ENCODE results near the gene PROSER2.

Gene PROSER2

GRCh38 chr10:11823122-11823988 is at the start of gene PROSER2:
TSS of gene PROSER2 (plus strand) at chr10:11823356. CDS start at chr10:11852078, 28,722 bp downstream.
- DNase-seq: peak; percentile 4 to 25

- no peak for DNase-seq
Measured at GRCh38 chr10:11773761-11774441, 49.3 kb upstream of the PROSER2 start.

- no peak for DNase-seq
Measured at GRCh38 chr10:11775412-11775811, 47.7 kb upstream of the PROSER2 start.

GRCh38 chr10:11776080-11776479 is 47.1 kb upstream of the PROSER2 start:
- no peak for DNase-seq

GRCh38 chr10:11781114-11781513 is 42.0 kb upstream of the PROSER2 start:
- DNase-seq: no peak

DNA sequence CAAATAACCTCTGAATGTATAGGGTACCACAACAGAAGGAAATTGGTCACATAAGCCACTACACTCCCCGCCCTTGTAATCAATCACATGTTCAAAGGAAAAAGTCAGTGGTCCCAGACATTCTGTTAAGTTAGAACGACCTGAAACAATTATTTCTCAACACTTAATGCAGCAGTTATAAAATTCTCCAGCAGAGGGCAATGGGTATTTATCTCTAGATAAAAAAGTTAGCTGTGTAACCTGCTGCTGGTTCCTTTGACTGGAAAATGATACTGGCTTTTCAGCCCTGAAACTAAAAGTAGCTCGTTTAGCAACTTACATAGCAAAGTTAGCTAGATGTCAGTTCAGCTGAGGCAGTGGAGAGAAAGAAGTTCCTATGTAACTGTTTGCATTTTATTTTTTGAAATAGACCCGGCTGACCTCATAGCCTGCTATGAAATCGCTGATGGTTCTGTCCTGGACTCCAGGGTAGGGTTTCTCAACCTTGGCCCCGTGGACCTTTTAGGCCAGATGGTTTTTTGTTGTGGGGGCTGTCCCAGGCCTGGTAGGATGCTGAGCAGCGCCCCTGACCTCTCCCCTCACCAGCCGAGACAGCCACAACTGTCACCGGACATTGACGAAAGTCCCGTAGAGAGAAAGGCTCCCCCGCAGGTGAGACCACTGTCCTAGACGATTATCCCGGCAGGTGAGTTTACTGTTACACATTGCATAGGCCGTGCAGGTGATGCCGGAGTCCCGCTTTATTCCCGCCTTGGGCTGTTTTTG is 40.2 kb upstream of the PROSER2 start:
- peak; percentile 16 to 36 for DNase-seq

- DNase-seq: no peak
Measured at GRCh38 chr10:11783558-11783865, 39.6 kb upstream of the PROSER2 start.

GRCh38 chr10:11787374-11787773 is 35.8 kb upstream of the PROSER2 start:
- no peak for DNase-seq

DNA sequence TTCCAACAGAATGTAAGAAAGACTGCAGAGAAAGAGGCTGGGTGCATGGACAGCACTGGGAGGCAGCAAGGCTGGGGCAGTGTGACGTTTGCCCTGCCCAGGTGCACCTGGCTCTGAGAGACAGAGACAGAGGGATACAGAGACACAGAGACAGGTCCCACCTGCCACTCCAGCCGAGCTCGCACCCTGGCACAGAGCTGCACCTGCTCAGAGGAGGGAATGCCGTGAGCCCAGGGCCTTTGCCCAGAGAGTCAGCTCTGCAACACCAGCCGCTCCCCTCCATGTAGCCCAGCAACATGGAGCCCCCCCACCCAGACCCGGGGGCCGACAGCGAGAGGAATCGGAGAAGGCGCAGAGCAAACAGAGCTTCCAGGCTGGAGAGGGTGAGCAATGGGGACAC is 35.3 kb upstream of the PROSER2 start:
- DNase-seq: no peak

- DNase-seq: no peak
Measured at GRCh38 chr10:11789306-11789705, 33.9 kb upstream of the PROSER2 start.

GRCh38 chr10:11789956-11790355 is 33.2 kb upstream of the PROSER2 start:
- DNase-seq: no peak

DNA sequence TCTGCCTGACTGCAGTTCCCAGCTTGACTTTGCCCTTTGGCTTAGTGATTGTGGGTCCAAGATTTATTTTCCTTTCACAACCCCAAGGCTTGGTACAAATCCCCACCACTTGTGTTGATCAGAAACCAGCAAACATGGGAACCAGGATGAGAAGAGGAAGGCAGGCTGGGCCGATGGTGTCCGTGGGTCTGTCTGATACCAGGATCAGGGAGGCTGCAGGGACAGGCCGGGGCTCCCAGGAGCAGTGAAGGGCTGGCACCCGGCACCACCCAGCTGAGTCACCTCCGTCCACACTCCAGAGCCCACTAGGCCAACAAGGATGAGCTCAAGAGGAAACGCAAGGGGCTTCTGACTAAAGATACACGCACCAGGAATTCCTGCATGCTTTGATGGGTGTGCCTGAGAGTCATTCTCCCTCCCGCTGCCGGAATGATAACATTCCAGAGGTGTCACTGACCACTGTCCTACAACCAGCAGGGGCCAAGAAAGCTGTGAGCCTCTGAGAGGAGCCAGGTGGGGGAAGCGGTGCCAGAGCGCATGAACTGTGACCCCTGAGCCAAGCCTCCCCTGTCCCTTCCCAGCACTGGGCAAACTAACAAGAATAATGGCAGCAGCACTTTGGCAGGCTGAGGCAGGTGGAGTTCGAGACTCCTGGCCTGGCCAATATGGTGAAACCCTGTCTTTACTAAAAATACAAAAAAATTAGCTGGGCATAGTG is 29.2 kb upstream of the PROSER2 start:
- DNase-seq: no peak

- no peak for DNase-seq
Measured at GRCh38 chr10:11794566-11794965, 28.6 kb upstream of the PROSER2 start.

DNA sequence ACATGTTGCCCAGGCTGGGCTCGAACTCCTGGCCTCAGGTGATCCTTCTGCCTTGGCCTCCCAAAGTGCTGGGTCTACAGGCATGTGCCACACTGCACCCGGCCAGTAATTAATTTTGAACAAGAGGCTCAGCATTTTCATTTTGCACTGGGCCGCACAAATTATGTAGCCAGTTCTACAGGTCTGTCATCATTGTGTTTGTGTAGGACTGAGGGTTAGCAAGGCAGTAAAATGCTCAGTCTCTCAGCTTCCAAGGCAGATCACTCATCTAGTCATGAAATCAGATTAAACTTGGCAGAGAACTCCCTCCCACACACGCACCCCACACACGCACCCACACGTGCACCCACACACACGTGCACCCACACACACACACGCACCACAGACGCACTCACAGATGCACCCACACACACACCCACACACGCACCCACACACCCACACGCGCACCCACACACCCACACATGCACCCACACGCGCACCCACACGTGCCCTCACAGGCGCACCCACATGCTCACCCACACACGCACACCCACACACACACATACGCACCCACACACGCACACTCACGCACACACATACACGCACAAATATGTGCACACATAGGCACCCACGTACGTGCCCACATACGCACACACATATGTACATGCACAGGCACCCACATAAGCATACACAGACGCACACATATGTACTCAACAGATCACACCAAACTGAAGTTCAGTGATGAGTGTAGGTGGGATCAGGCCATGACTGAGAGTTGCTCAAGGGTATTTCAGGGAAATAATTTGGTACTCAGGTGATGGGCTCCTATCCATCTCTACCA is 27.8 kb upstream of the PROSER2 start:
- no peak for DNase-seq

DNA sequence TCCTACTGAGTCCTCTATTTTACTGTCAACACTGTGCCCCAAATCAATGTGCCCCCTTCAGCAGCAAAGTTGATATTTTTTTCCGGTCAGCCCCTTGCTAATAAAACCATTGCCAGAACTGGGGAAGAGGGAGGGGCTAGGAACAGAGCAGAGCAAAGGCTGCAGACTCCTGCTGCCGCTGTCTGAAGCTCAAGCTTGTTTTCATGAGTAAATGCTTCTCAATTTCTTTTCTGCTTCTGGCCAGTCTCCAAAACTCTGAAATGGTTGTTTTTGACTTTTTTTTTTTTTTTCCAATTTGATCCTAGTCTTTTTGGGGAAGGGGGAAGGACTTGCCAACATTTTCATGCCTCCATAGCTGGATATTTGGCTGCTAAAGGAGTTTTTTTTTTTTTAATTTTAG is 26.7 kb upstream of the PROSER2 start:
- no peak for DNase-seq

DNA sequence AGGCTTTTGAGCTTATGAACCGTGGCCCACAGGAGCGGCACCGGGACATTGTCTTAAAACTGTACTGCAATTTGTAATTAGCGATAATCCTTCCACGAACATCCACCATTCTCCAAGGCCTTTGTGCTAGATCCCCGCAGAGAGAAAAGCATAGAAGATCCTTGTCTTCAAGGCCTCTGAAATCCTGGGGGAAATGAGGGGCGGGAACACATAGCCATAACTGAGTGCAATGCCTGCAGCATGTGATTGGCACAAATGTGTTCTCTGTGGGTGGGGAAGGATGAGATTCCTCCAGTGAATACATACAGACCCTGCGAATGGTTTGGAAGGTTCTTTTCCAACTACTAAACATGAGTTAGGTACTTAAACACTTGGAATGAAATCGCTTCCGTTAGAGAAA is 25.9 kb upstream of the PROSER2 start:
- no peak for DNase-seq

DNA sequence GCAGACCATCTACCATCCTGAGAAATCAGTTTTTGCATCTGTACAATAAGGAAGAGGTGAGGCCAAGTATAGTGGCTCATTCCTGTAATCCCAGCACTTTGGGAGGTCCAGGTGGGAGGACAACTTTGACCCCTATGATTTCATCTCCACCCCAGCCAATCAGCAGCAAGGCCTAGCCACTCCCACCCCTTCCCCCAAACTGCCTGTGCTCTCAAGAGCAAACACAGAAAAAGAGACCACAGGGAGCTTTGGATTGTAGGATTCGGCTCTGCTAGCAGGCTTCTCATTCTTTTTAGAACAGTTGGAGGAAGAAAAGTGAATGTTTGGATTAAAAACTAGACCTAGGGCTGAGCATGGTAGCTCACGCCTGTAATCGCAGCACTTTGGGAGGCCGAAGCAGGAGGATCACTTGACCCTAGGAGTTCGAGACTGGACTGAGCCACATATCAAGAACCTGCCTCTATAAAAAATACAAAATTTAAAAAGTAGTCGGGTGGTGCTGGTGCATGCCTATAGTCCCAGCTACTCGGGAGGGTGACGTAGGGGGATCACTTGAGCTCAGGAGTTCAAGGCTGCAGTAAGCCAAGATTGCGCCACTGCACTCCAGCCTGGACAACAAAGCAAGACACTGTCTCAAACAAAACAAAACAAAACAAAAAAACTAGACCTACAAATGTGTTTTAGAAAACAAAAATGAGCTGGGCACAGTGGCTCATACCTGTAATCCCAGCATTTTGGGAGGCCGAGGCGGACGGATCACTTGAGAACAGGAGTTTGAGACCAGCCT is 25.1 kb upstream of the PROSER2 start:
- DNase-seq: no peak

GRCh38 chr10:11798845-11799735 is 24.1 kb upstream of the PROSER2 start:
- DNase-seq: peak in 1 of 2 experiments; percentile 4

DNA sequence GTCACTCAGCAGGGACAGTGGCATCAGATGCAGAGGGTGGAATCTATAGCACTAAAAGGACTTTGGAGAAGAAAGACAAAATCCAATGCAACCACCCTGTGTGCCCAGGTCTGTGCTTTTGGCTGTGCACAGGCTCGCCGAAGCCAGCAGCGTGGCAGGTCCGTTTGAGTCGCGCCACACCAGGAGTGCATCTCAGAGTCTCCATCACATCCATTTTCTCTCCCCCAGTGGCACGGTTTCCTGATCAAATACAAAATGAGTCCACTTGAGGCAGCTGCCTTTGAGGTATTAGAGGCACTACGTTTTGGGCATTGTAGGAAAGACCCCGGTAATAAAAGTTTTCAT is 23.4 kb upstream of the PROSER2 start:
- no peak for DNase-seq

DNA sequence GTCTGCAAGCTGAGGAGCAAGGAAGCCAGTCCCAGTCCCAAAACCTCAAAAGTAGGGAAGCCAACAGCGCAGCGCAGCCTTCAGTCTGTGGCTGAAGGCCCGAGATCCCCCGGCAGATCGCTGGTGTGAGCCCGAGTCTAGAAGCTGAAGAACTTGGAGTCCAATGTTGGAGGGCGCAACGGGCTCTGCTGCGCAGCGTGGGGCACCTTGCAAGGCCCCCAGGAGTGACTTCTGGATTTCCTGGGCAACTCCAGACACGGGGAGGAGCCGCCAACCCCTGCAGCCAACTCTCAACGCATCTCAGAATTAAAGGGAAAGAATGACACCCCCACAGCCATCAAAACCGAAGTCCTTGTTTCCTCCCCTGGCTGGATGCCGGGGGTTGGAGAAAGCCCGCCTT is 18.8 kb upstream of the PROSER2 start:
- DNase-seq: no peak
